Measurements from ENCODE around the gene SPRY1. TPM values are rescaled to one million over a fixed set of nuclear protein-coding genes. Genes with fewer than 3 reads are reported as not detected.

The SPRY1 gene
- total RNA-seq, 1 experiment from 2014 or later: 4.8 TPM

DNA sequence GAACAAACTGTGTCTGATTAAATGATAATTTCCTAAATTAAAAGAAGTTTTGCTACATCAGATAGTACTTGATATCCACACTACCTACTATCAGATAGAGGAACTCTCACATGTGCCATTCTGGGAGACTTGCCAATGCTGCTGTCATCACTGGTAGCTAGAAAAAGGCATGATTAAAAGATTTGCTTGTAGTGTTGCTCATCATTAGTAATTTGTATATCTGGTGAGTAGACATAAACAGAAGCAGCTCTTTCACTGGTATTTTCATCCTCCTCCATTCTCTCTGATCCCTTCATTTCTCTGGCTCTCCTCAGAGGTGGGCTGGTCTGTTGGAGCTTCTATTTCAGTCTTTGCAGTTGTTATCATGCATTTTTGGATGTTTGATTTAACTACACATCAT lies 56.0 kb downstream of the SPRY1 start:
- H4K20me1 ChIP-seq (ENCODE audit: insufficient read depth): no peaks in the 10 kb centered on the region
- 0 out of 4 replicates have a peak, but pooled peaks cover 0 to 4% of the 10 kb centered on the region in 2 experiments for H3K4me1 ChIP-seq (ENCODE audit: control insufficient read depth in 1 of 2, insufficient read depth in 2 of 2, low read length in 2 of 2)
- H3K9ac ChIP-seq (ENCODE audit: low read length): no peak overlapping the region
- TF ChIP-seq POLR2A (IDR thresholded peaks at IDR 0.05; ENCODE audit: borderline replicate concordance, extremely low read depth, insufficient read depth, insufficient read length) (no peak), REST (IDR thresholded peaks at IDR 0.05; ENCODE audit: low read depth) (no peak), SP1 (IDR thresholded peaks at IDR 0.05; ENCODE audit: low read depth) (no peak), POLR2AphosphoS5 (IDR thresholded peaks at IDR 0.05; ENCODE audit: low read depth, low read length) (no peak), CBX3 (IDR thresholded peaks at IDR 0.05; ENCODE audit: low read depth) (no peak), ELF1 (IDR thresholded peaks at IDR 0.05; ENCODE audit: borderline replicate concordance, low read depth) (no peak), ZFX (IDR thresholded peaks at IDR 0.05) (no peak), FOSL1 (IDR thresholded peaks at IDR 0.05; ENCODE audit: low read depth) (no peak), RAD21 (IDR thresholded peaks at IDR 0.05; ENCODE audit: low read depth) (no peak), JUND (IDR thresholded peaks at IDR 0.05) (no peak), ZNF274 (IDR thresholded peaks at IDR 0.05; ENCODE audit: low read depth, low read length) (no peak)
- TF ChIP-seq, protein P1, sequence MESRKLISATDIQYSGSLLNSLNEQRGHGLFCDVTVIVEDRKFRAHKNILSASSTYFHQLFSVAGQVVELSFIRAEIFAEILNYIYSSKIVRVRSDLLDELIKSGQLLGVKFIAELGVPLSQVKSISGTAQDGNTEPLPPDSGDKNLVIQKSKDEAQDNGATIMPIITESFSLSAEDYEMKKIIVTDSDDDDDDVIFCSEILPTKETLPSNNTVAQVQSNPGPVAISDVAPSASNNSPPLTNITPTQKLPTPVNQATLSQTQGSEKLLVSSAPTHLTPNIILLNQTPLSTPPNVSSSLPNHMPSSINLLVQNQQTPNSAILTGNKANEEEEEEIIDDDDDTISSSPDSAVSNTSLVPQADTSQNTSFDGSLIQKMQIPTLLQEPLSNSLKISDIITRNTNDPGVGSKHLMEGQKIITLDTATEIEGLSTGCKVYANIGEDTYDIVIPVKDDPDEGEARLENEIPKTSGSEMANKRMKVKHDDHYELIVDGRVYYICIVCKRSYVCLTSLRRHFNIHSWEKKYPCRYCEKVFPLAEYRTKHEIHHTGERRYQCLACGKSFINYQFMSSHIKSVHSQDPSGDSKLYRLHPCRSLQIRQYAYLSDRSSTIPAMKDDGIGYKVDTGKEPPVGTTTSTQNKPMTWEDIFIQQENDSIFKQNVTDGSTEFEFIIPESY (IDR thresholded peaks at IDR 0.05; ENCODE audit: extremely low read depth, insufficient replicate concordance, low read length): no peak
- H2AFZ ChIP-seq (ENCODE audit: low read depth, low read length, poor library complexity, severe bottlenecking): no peak overlapping the region
- no TSS peak for BruUV-seq (replicated peaks)
- no peaks in the 10 kb centered on the region for H3K27me3 ChIP-seq (ENCODE audit: insufficient read depth, low read length)
- DNase-seq (ENCODE audit: low read depth, low spot score) (no peak), ATAC-seq (no peak)
- H3K27ac ChIP-seq (ENCODE audit: low read depth, low read length): no peak overlapping the region
- H3K9me3 ChIP-seq (ENCODE audit: control insufficient read depth in 1 of 2, insufficient read depth in 1 of 2, low read depth in 1 of 2, low read length in 2 of 2): no peaks in the 10 kb centered on the region
- intact Hi-C loops (cut with micrococcal nuclease): no loop called here
- H3K4me2 ChIP-seq (ENCODE audit: low read length): no peak overlapping the region
- no peaks in the 10 kb centered on the region for H3K79me2 ChIP-seq (ENCODE audit: insufficient read depth, low read length)
- no peaks in the 10 kb centered on the region for H3K36me3 ChIP-seq (ENCODE audit: control insufficient read depth in 1 of 2, insufficient read depth in 2 of 2, low read length in 2 of 2)
- no peaks in the 10 kb centered on the region for H3K9me2 ChIP-seq (ENCODE audit: insufficient read depth)
- ChIA-PET RAD21 (ENCODE audit: low non-redundant PET in 1 of 2, low total read pairs in 2 of 2, uncharacterized antibody in 2 of 2, unreplicated experiment in 2 of 2) (no interaction called here), CTCF (no interaction called here), POLR2A (no interaction called here)
- no peak overlapping the region for H3K4me3 ChIP-seq (replicated peaks in 1 of 2; ENCODE audit: low read depth in 1 of 2, low read length in 2 of 2)
